GM10248 (cell line): Measurements from ENCODE around the gene FXYD6.

Source experiments
- CTCF ChIA-PET: fragments of 300-600 bp; sonication (Branson Sonifier 250); formaldehyde crosslinking; extraction: SDS; loops from one replicate; lab custom pipeline; 2021; ENCODE audit warnings: antibody characterized with exemption; lab: Yijun Ruan, JAX
- POLR2A ChIA-PET: fragments of 350-650 bp; sonication (Branson Sonifier 250); formaldehyde crosslinking; extraction: SDS; loops from one replicate; lab custom pipeline; 2020; ENCODE audit warnings: antibody characterized with exemption; lab: Yijun Ruan, JAX
- DNase-seq: peaks from one replicate; pipeline ENCODE4 v3.0.0; 2012; ENCODE audit errors: extremely low spot score
- TF ChIP-seq, protein P1 (sequence below): IDR thresholded peaks from 2 replicates; pipeline ENCODE4 v1.5.1; 2012; ENCODE audit warnings: mild to moderate bottlenecking, low read depth; ENCODE audit errors: extremely low read depth, missing control alignments, control extremely low read depth

The FXYD6 gene

GRCh38 chr11:117831661-117832415, 44.6 kb downstream of the FXYD6 start:
- POLR2A ChIA-PET: no interaction called here
- TF ChIP-seq, protein P1, sequence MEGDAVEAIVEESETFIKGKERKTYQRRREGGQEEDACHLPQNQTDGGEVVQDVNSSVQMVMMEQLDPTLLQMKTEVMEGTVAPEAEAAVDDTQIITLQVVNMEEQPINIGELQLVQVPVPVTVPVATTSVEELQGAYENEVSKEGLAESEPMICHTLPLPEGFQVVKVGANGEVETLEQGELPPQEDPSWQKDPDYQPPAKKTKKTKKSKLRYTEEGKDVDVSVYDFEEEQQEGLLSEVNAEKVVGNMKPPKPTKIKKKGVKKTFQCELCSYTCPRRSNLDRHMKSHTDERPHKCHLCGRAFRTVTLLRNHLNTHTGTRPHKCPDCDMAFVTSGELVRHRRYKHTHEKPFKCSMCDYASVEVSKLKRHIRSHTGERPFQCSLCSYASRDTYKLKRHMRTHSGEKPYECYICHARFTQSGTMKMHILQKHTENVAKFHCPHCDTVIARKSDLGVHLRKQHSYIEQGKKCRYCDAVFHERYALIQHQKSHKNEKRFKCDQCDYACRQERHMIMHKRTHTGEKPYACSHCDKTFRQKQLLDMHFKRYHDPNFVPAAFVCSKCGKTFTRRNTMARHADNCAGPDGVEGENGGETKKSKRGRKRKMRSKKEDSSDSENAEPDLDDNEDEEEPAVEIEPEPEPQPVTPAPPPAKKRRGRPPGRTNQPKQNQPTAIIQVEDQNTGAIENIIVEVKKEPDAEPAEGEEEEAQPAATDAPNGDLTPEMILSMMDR: no peak
- no peak for DNase-seq
- CTCF ChIA-PET: interaction anchor here (1.2 to 9.6 kb wide), 7 partner anchors 9 to 222 kb away, joined by 3 to 84 read pairs (median 7); no protein-coding TSS in a partner anchor

- CTCF ChIA-PET: interaction anchor here (1.5 to 9.6 kb wide), 6 partner anchors 10 to 223 kb away, joined by 4 to 84 read pairs (median 6); no protein-coding TSS in a partner anchor
- TF ChIP-seq, protein P1: no peak
- POLR2A ChIA-PET: interaction anchor here (0.5 kb wide), 1 partner anchor 338 kb away, joined by 4 read pairs; no protein-coding TSS in a partner anchor
- peak; percentile 43 for DNase-seq
Observed at GRCh38 chr11:117830674-117831351, 45.6 kb downstream of the FXYD6 start.

DNA sequence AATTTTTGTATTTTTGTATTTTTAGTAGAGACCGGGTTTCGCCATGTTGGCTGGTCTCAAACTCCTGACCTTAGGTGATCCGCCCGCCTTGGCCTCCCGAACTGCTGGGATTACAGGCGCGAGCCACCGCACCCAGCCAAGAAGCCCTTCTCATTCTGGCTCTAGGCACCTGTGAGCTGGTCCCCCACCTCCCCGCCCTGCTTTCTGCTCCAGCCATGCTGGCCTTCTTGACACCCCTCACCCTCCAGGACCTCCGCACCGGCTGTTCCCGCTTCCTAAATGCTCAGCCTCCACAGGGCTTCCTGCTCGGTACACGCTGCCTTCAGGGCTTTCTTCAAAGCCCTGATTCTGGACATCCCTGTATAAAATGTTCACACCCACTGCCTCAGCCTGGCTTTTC, 46.4 kb downstream of the FXYD6 start:
- ChIA-PET POLR2A (no interaction called here), CTCF (interaction anchor here (1.0 to 9.6 kb wide), 5 partner anchors 9 to 222 kb away, joined by 3 to 84 read pairs (median 6); no protein-coding TSS in a partner anchor)
- TF ChIP-seq, protein P1: no peak
- DNase-seq: no peak

DNA sequence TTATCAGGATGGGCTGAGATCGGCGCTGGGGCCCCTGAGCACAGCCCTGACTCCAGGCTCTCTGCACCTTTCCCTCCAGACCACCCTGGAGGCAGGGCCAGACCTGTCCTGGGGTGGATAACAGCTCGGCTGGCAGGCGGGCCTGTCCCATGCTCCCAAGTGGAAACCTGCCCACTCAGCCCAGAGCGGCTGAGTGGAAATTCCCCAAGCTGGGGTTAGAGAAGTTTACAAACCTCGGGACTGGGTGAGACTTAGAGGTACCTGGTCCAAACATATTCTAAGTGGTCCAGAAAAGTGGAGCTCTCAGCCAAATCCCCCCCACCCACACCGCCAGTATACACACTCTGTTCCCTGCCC, 47.1 kb downstream of the FXYD6 start:
- CTCF ChIA-PET: interaction anchor here (1.0 to 9.6 kb wide), 4 partner anchors 8 to 223 kb away, joined by 3 to 84 read pairs (median 29); no protein-coding TSS in a partner anchor
- TF ChIP-seq, protein P1: no peak
- no peak for DNase-seq
- POLR2A ChIA-PET: no interaction called here

- ChIA-PET CTCF (interaction anchor here (1.1 to 15.1 kb wide), 8 partner anchors 12 to 403 kb away, joined by 3 to 344 read pairs (median 10); partner anchors contain the start of gene DSCAML1), POLR2A (no interaction called here)
- peak; percentile 76 for DNase-seq
- TF ChIP-seq, protein P1: no peak
Observed at GRCh38 chr11:117828611-117829368, 47.7 kb downstream of the FXYD6 start.
